SK-N-SH treated with all-trans-retinoic acid at 6 μM for 48 hours (cell line): ENCODE data around the gene ARHGAP26.

Experiments used
- ARNTL ChIP-seq: fragments of 450-650 bp; formaldehyde crosslinking; IDR thresholded peaks from 2 replicates; pipeline ENCODE4 v1.5.0; 2020; ENCODE audit warnings: low read depth, mild to moderate bottlenecking, moderate library complexity, borderline replicate concordance
- BACH2 ChIP-seq: fragments of 250-450 bp; sonication (Bioruptor Pico); IDR thresholded peaks from 2 replicates; pipeline ENCODE4 v1.9.0; 2021; ENCODE audit warnings: mild to moderate bottlenecking, borderline replicate concordance
- OSR1 ChIP-seq: fragments of 250-450 bp; sonication (Bioruptor Pico); IDR thresholded peaks from 2 replicates; pipeline ENCODE4 v1.8.0; 2022; ENCODE audit warnings: moderate library complexity, mild to moderate bottlenecking, inconsistent platforms
- PPARA ChIP-seq: fragments of 250-450 bp; sonication (Bioruptor Pico); IDR thresholded peaks from 2 replicates; pipeline ENCODE4 v1.5.0; 2020; ENCODE audit warnings: mild to moderate bottlenecking, borderline replicate concordance
- RARB ChIP-seq: fragments of 250-450 bp; sonication (Bioruptor Pico); IDR thresholded peaks from 2 replicates; pipeline ENCODE4 v1.8.0; 2021; ENCODE audit warnings: mild to moderate bottlenecking, moderate library complexity
- SNAI2 ChIP-seq: fragments of 250-450 bp; sonication (Bioruptor Pico); IDR thresholded peaks from 2 replicates; pipeline ENCODE4 v1.5.0; 2020; ENCODE audit warnings: mild to moderate bottlenecking, moderate library complexity
- TOX ChIP-seq: fragments of 250-450 bp; sonication (Bioruptor Pico); IDR thresholded peaks from 2 replicates; pipeline ENCODE4 v1.8.0; 2021; ENCODE audit warnings: mild to moderate bottlenecking, moderate library complexity, borderline replicate concordance
- ZFP3 ChIP-seq: fragments of 250-450 bp; sonication (Bioruptor Pico); IDR thresholded peaks from 2 replicates; pipeline ENCODE4 v1.5.0; 2020; ENCODE audit warnings: mild to moderate bottlenecking, moderate library complexity
- ZFP30 ChIP-seq: fragments of 450-650 bp; formaldehyde crosslinking; IDR thresholded peaks from 2 replicates; pipeline ENCODE4 v1.5.0; 2022; ENCODE audit warnings: mild to moderate bottlenecking, moderate library complexity
- ZNF565 ChIP-seq: fragments of 450-650 bp; formaldehyde crosslinking; conservative IDR thresholded peaks from 2 replicates; pipeline ENCODE4 v1.5.0; 2020; ENCODE audit warnings: low read depth, mild to moderate bottlenecking, moderate library complexity
- ZNF70 ChIP-seq: fragments of 450-650 bp; formaldehyde crosslinking; IDR thresholded peaks from 2 replicates; pipeline ENCODE4 v1.5.0; 2020; ENCODE audit warnings: mild to moderate bottlenecking, moderate library complexity
- ZNF8 ChIP-seq: fragments of 450-650 bp; formaldehyde crosslinking; IDR thresholded peaks from 2 replicates; pipeline ENCODE4 v1.5.0; 2020; ENCODE audit warnings: mild to moderate bottlenecking, moderate library complexity
- TF ChIP-seq, protein P1 (sequence below): fragments of 250-450 bp; sonication (Bioruptor Pico); IDR thresholded peaks from 2 replicates; pipeline ENCODE4 v1.5.1; 2020; ENCODE audit warnings: low read depth, mild to moderate bottlenecking, moderate library complexity
- TF ChIP-seq, protein P2 (sequence below): fragments of 250-450 bp; sonication (Bioruptor Pico); IDR thresholded peaks from 2 replicates; pipeline ENCODE4 v1.8.0; 2020; ENCODE audit warnings: mild to moderate bottlenecking, moderate library complexity, borderline replicate concordance

DNA sequence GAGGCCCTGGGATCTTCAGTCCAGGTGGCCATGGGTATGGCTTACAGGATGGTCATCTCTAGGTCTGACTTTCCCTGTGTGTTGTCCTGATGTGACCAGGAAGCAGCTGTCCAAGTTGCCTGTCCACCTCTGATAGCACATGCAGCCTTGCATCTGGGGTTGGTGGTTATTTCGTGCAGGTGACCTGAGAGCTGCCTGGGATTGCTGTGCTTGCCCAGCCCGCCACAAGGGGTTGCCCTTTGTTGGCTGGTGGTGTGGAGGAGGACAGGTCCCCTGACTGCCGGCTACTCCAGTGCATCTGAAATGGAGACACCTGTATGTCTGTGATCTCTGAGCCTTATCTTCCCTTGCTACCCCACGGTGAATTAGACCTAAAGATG is 212.6 kb downstream of the ARHGAP26 start:
- no peak for TF ChIP-seq ZFP30
- TF ChIP-seq, protein P1, sequence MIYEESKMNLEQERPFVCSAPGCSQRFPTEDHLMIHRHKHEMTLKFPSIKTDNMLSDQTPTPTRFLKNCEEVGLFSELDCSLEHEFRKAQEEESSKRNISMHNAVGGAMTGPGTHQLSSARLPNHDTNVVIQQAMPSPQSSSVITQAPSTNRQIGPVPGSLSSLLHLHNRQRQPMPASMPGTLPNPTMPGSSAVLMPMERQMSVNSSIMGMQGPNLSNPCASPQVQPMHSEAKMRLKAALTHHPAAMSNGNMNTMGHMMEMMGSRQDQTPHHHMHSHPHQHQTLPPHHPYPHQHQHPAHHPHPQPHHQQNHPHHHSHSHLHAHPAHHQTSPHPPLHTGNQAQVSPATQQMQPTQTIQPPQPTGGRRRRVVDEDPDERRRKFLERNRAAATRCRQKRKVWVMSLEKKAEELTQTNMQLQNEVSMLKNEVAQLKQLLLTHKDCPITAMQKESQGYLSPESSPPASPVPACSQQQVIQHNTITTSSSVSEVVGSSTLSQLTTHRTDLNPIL (CRISPR knock-in tag): no peak
- TF ChIP-seq OSR1 (CRISPR knock-in tag): no peak
- TF ChIP-seq, protein P2, sequence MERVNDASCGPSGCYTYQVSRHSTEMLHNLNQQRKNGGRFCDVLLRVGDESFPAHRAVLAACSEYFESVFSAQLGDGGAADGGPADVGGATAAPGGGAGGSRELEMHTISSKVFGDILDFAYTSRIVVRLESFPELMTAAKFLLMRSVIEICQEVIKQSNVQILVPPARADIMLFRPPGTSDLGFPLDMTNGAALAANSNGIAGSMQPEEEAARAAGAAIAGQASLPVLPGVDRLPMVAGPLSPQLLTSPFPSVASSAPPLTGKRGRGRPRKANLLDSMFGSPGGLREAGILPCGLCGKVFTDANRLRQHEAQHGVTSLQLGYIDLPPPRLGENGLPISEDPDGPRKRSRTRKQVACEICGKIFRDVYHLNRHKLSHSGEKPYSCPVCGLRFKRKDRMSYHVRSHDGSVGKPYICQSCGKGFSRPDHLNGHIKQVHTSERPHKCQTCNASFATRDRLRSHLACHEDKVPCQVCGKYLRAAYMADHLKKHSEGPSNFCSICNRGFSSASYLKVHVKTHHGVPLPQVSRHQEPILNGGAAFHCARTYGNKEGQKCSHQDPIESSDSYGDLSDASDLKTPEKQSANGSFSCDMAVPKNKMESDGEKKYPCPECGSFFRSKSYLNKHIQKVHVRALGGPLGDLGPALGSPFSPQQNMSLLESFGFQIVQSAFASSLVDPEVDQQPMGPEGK: no peak
- TF ChIP-seq ZNF70 (CRISPR knock-in tag): no peak
- TF ChIP-seq SNAI2: no peak
- no peak for TF ChIP-seq RARB
- TF ChIP-seq BACH2 (CRISPR knock-in tag): no peak
- no peak for TF ChIP-seq TOX (CRISPR knock-in tag)
- no peak for TF ChIP-seq ARNTL (CRISPR knock-in tag)
- TF ChIP-seq PPARA (CRISPR knock-in tag): no peak
- no peak for TF ChIP-seq ZFP3 (CRISPR knock-in tag)
- no peak for TF ChIP-seq ZNF565 (CRISPR knock-in tag)
- no peak for TF ChIP-seq ZNF8 (CRISPR knock-in tag)
